Measurements from ENCODE around the gene NANS.

GRCh38 chr9:98097836-98098235 lies 41.3 kb downstream of the NANS start:
- TF ChIP-seq CTCF (IDR thresholded peaks at IDR 0.05) (no peak), POLR2A (IDR thresholded peaks at IDR 0.05) (no peak)

Measured in body of pancreas (tissue), 4 donors.